HFF-Myc (cell line): ENCODE data around the gene KIAA0232.

Experiments
- DNase-seq: peaks from one replicate; pipeline ENCODE4 v3.0.0-alpha.2; 2011; ENCODE audit warnings: low read depth; ENCODE audit errors: extremely low read depth
- H3K4me3 ChIP-seq: replicated peaks from 2 replicates; pipeline ENCODE4 v1.5.1; 2011; ENCODE audit warnings: low read depth, mild to moderate bottlenecking, control low read depth, low read length
- CTCF ChIP-seq: IDR thresholded peaks from 2 replicates; pipeline ENCODE4 v1.5.1; 2012; ENCODE audit warnings: mild to moderate bottlenecking, low read depth, low read length, control low read depth; ENCODE audit errors: missing control alignments

Gene KIAA0232

GRCh38 chr4:6804082-6804752, 21.7 kb downstream of the KIAA0232 start:
- DNase-seq: no peak
- no peak for TF ChIP-seq CTCF
- H3K4me3 ChIP-seq: no peak overlapping the region

- TF ChIP-seq CTCF: no peak
- no peak overlapping the region for H3K4me3 ChIP-seq
- DNase-seq: no peak
Measured at GRCh38 chr4:6806924-6807626, 24.5 kb downstream of the KIAA0232 start.

GRCh38 chr4:6808259-6808658, 25.7 kb downstream of the KIAA0232 start:
- no peak for DNase-seq
- no peak overlapping the region for H3K4me3 ChIP-seq
- TF ChIP-seq CTCF: no peak

GRCh38 chr4:6811165-6811564, 28.6 kb downstream of the KIAA0232 start:
- DNase-seq: no peak
- TF ChIP-seq CTCF: no peak
- H3K4me3 ChIP-seq: no peak overlapping the region

GRCh38 chr4:6812766-6813165, 30.2 kb downstream of the KIAA0232 start:
- H3K4me3 ChIP-seq: no peak overlapping the region
- no peak for TF ChIP-seq CTCF
- DNase-seq: no peak

DNA sequence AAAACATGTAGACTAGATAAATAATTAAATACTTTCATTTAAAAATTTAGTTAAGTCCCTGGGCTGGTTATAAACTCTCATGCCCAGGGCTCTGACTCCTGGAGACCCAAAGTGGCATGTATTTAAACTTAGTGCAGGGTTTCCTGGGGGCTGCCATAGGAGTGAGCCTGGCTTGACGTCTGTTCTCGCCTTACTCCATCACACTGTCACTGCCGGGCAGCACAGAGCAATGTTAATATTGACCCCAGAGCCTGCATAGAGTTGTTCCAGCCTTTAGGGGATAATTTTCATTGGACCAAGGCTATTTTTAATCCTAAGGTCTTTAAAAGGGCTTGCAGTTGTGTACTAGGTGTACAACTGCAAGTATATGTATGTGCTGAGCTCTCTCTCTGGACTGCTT, 31.2 kb downstream of the KIAA0232 start:
- no peak for DNase-seq
- TF ChIP-seq CTCF: no peak
- H3K4me3 ChIP-seq: no peak overlapping the region
